Skeletal muscle tissue (tissue), 4 donors: ENCODE data around the gene HP1BP3. TPM values are rescaled to one million over a fixed set of nuclear protein-coding genes. Genes with fewer than 3 reads are reported as not detected.

Experiments
- H3K27ac ChIP-seq: one replicate; pipeline ENCODE4 v1.7.0; 2013; ENCODE audit warnings: mild to moderate bottlenecking, low read depth, low read length, inconsistent platforms
- H3K27me3 ChIP-seq, 3 donors: one replicate each; pipeline ENCODE4 v1.7.0; 2013; ENCODE audit warnings: low read length in 3 of 3; ENCODE audit not compliant: control insufficient read depth in 3 of 3, insufficient read depth in 3 of 3
- H3K36me3 ChIP-seq, 3 donors: one replicate each; pipeline ENCODE4 v1.7.0; 2013; ENCODE audit warnings: low read length in 3 of 3; ENCODE audit not compliant: control insufficient read depth in 3 of 3, insufficient read depth in 3 of 3
- H3K4me1 ChIP-seq, 3 donors: one replicate each; pipeline ENCODE4 v1.7.0; 2013; ENCODE audit warnings: low read length in 3 of 3, mild to moderate bottlenecking in 3 of 3; ENCODE audit not compliant: control insufficient read depth in 3 of 3, insufficient read depth in 3 of 3
- H3K4me3 ChIP-seq, 3 donors: one replicate each; pipeline ENCODE4 v1.7.0; 2013; ENCODE audit warnings: low read length in 3 of 3
- H3K9ac ChIP-seq, 3 donors: one replicate each; pipeline ENCODE4 v1.7.0; 2013; ENCODE audit warnings: low read length in 3 of 3, mild to moderate bottlenecking in 3 of 3, moderate library complexity in 2 of 3, low read depth in 1 of 3
- H3K9me3 ChIP-seq, 3 donors: one replicate each; pipeline ENCODE4 v1.7.0; 2013; ENCODE audit warnings: low read length in 3 of 3; ENCODE audit not compliant: control insufficient read depth in 3 of 3
- total RNA-seq: library from RNA; depleted of rRNA; stranded (reverse); fragments of >200 nt; gene quantifications from one replicate; pipeline ENCODE4 v1.2.3, GENCODE V29; 2014
- donor health status: Osteomylitis.

The HP1BP3 gene
- total RNA-seq, 1 donor from 2014 or later, result 192 TPM

GRCh38 chr1:20695515-20695914, 91.6 kb downstream of the HP1BP3 start:
- Histone ChIP-seq H3K9me3 (peaks cover 0 to 4% (median 0%) of the 10 kb centered on the region in 3 donors), H3K9ac (no peak overlapping the region), H3K27me3 (no peaks in the 10 kb centered on the region), H3K4me1 (peaks cover 12 to 21% (median 20%) of the 10 kb centered on the region in 3 donors), H3K36me3 (no peaks in the 10 kb centered on the region), H3K27ac (no peak overlapping the region), H3K4me3 (no peak overlapping the region)

- H3K9ac ChIP-seq, result no peak overlapping the region
- H3K27ac ChIP-seq, result no peak overlapping the region
- H3K9me3 ChIP-seq, result peaks cover 0 to 4% (median 0%) of the 10 kb centered on the region in 3 donors
- H3K4me3 ChIP-seq, result no peak overlapping the region
- no peaks in the 10 kb centered on the region for H3K36me3 ChIP-seq
- no peaks in the 10 kb centered on the region for H3K27me3 ChIP-seq
- H3K4me1 ChIP-seq, result peaks cover 9 to 14% (median 11%) of the 10 kb centered on the region in 3 donors
These were observed 93.5 kb downstream of the HP1BP3 start for GRCh38 chr1:20693623-20694022.

Other genes with a start within 250 kb of the HP1BP3 start
- gene FAM43B, start 234.7 kb downstream of the HP1BP3 start, total RNA-seq, result 0.52 TPM
- gene CDA, start 198.2 kb downstream of the HP1BP3 start, total RNA-seq, result not detected
- 56.4 TPM for gene PINK1, start 153.8 kb downstream of the HP1BP3 start, total RNA-seq
- gene DDOST, start 125.9 kb downstream of the HP1BP3 start, total RNA-seq, result 146 TPM
- gene KIF17, start 69.3 kb downstream of the HP1BP3 start, total RNA-seq, result 3.7 TPM
- under 0.01 TPM for gene SH2D5, start 54.6 kb downstream of the HP1BP3 start, total RNA-seq